Ascending aorta (tissue), 2 donors: ENCODE data around the gene CATSPER3. TPM values are rescaled to one million over a fixed set of nuclear protein-coding genes. Genes with fewer than 3 reads are reported as not detected.

Experiments
- DNase-seq, 2 donors: peaks; one replicate each; pipeline ENCODE4 v3.0.0-alpha.2; 2019; ENCODE audit warnings: low spot score in 2 of 2
- H3K27ac ChIP-seq, 2 donors: fragments of 200-600 bp; sonication (generic); one replicate each; pipeline ENCODE4 v1.5.1; 2016 to 2017; ENCODE audit warnings: mild to moderate bottlenecking in 1 of 2
- H3K27me3 ChIP-seq: fragments of 200-600 bp; sonication (generic); one replicate; pipeline ENCODE4 v1.5.1; 2017
- H3K36me3 ChIP-seq, 2 donors: fragments of 200-600 bp; sonication (generic); one replicate each; pipeline ENCODE4 v1.5.1; 2016
- H3K4me1 ChIP-seq, 2 donors: fragments of 200-600 bp; sonication (generic); one replicate each; pipeline ENCODE4 v1.5.1; 2016 to 2017; ENCODE audit warnings: mild to moderate bottlenecking in 1 of 2
- H3K4me3 ChIP-seq, 2 donors: fragments of 200-600 bp; sonication (generic); one replicate each; pipeline ENCODE4 v1.5.1; 2016 to 2017; ENCODE audit warnings: mild to moderate bottlenecking in 1 of 2
- H3K9me3 ChIP-seq, 2 donors: fragments of 200-600 bp; sonication (generic); one replicate each; pipeline ENCODE4 v1.5.1; 2016
- CTCF ChIP-seq, 3 experiments: fragments of 200-600 bp in 2 of 3; fragments of 450-650 bp in 1 of 3; sonication (generic) in 2 of 3; IDR thresholded peaks; one replicate each; pipeline ENCODE4 v1.5.1; 2016 to 2019; ENCODE audit warnings: antibody characterized with exemption in 3 of 3, mild to moderate bottlenecking in 1 of 3, moderate library complexity in 1 of 3
- intact Hi-C: fragments of 100-400 bp; cut with DNase I; formaldehyde crosslinking; loops from one replicate; pipeline ENCODE4 v1.15.1; 2023
- total RNA-seq: library from RNA; depleted of rRNA; stranded (reverse); fragments of >200 nt; gene quantifications from one replicate; pipeline ENCODE4 v1.1.0, GENCODE V29; 2016

Gene CATSPER3
- total RNA-seq, 1 donor from 2014 or later = not detected

GRCh38 chr5:135053989-135054388 lies 86.3 kb downstream of the CATSPER3 start:
- DNase-seq = no peak
- no peak overlapping the region for H3K27ac ChIP-seq
- peaks cover 3 to 6% of the 10 kb centered on the region in 2 donors for H3K4me1 ChIP-seq
- no peak overlapping the region for H3K4me3 ChIP-seq
- H3K27me3 ChIP-seq = no peaks in the 10 kb centered on the region
- H3K9me3 ChIP-seq = no peaks in the 10 kb centered on the region
- no peak for TF ChIP-seq CTCF (IDR thresholded peaks at IDR 0.05)
- no peaks in the 10 kb centered on the region for H3K36me3 ChIP-seq
- intact Hi-C loops = no loop called here

GRCh38 chr5:135054546-135054945 lies 86.8 kb downstream of the CATSPER3 start:
- DNase-seq = no peak
- H3K4me1 ChIP-seq = peaks cover 3 to 6% of the 10 kb centered on the region in 2 donors
- no peak overlapping the region for H3K27ac ChIP-seq
- no peak overlapping the region for H3K4me3 ChIP-seq
- no peaks in the 10 kb centered on the region for H3K36me3 ChIP-seq
- H3K27me3 ChIP-seq = no peaks in the 10 kb centered on the region
- TF ChIP-seq CTCF (IDR thresholded peaks at IDR 0.05) = no peak
- intact Hi-C loops = no loop called here
- no peaks in the 10 kb centered on the region for H3K9me3 ChIP-seq

GRCh38 chr5:135055396-135055795 lies 87.7 kb downstream of the CATSPER3 start:
- TF ChIP-seq CTCF (IDR thresholded peaks at IDR 0.05) = no peak
- Histone ChIP-seq H3K36me3 (no peaks in the 10 kb centered on the region), H3K27me3 (no peaks in the 10 kb centered on the region), H3K9me3 (no peaks in the 10 kb centered on the region), H3K4me3 (no peak overlapping the region), H3K4me1 (peaks cover 3 to 6% of the 10 kb centered on the region in 2 donors), H3K27ac (peak overlapping the region in 1 of 2 donors; percentile 4)
- DNase-seq = no peak
- intact Hi-C loops = no loop called here

GRCh38 chr5:135056316-135057030 lies 88.8 kb downstream of the CATSPER3 start:
- no peak for TF ChIP-seq CTCF (IDR thresholded peaks at IDR 0.05)
- DNase-seq = no peak
- intact Hi-C loops = no loop called here
- H3K4me1 ChIP-seq = peaks cover 3 to 6% of the 10 kb centered on the region in 2 donors
- H3K36me3 ChIP-seq = no peaks in the 10 kb centered on the region
- no peaks in the 10 kb centered on the region for H3K27me3 ChIP-seq
- H3K9me3 ChIP-seq = no peaks in the 10 kb centered on the region
- H3K4me3 ChIP-seq = no peak overlapping the region
- no peak overlapping the region for H3K27ac ChIP-seq

- Histone ChIP-seq H3K4me1 (peaks cover 3 to 6% of the 10 kb centered on the region in 2 donors), H3K9me3 (no peaks in the 10 kb centered on the region), H3K27me3 (no peaks in the 10 kb centered on the region), H3K36me3 (no peaks in the 10 kb centered on the region), H3K4me3 (no peak overlapping the region), H3K27ac (no peak overlapping the region)
- intact Hi-C loops = no loop called here
- no peak for DNase-seq
- TF ChIP-seq CTCF (IDR thresholded peaks at IDR 0.05) = no peak
Observed at GRCh38 chr5:135057233-135057632, 89.5 kb downstream of the CATSPER3 start.
